ENCODE data around the gene PLN. TPM values are rescaled to one million over a fixed set of nuclear protein-coding genes. Genes with fewer than 3 reads are reported as not detected.

The PLN gene
- total RNA-seq, 1 donor from 2014 or later = not detected

GRCh38 chr6:118588626-118589025 is 40.5 kb downstream of the PLN start:
- Histone ChIP-seq H3K36me3 (ENCODE audit: control insufficient read depth, insufficient read depth, low read length) (no peaks in the 10 kb centered on the region), H3K4me3 (ENCODE audit: low read depth, low read length) (no peak overlapping the region), H3K27me3 (ENCODE audit: control insufficient read depth, insufficient read depth, low read length) (no peaks in the 10 kb centered on the region)
- no peak for DNase-seq (ENCODE audit: low read depth)
- TF ChIP-seq CTCF (IDR thresholded peaks at IDR 0.05; ENCODE audit: insufficient read depth, low read length, poor library complexity, severe bottlenecking) = no peak

GRCh38 chr6:118589186-118589585 is 41.1 kb downstream of the PLN start:
- TF ChIP-seq CTCF (IDR thresholded peaks at IDR 0.05; ENCODE audit: insufficient read depth, low read length, poor library complexity, severe bottlenecking) = no peak
- no peak for DNase-seq (ENCODE audit: low read depth)

GRCh38 chr6:118589649-118590365 is 41.7 kb downstream of the PLN start:
- DNase-seq (ENCODE audit: low read depth) = no peak
- Histone ChIP-seq H3K4me3 (ENCODE audit: low read depth, low read length) (no peak overlapping the region), H3K27me3 (ENCODE audit: control insufficient read depth, insufficient read depth, low read length) (no peaks in the 10 kb centered on the region), H3K36me3 (ENCODE audit: control insufficient read depth, insufficient read depth, low read length) (no peaks in the 10 kb centered on the region)
- no peak for TF ChIP-seq CTCF (IDR thresholded peaks at IDR 0.05; ENCODE audit: insufficient read depth, low read length, poor library complexity, severe bottlenecking)

More at GRCh38 chr6:118589186-118589585, 41.1 kb downstream of the PLN start:
- no peaks in the 10 kb centered on the region for H3K27me3 ChIP-seq (ENCODE audit: control insufficient read depth, insufficient read depth, low read length)
- no peak overlapping the region for H3K4me3 ChIP-seq (ENCODE audit: low read depth, low read length)
- H3K36me3 ChIP-seq (ENCODE audit: control insufficient read depth, insufficient read depth, low read length) = no peaks in the 10 kb centered on the region

- Histone ChIP-seq H3K27me3 (ENCODE audit: control insufficient read depth, insufficient read depth, low read length) (no peaks in the 10 kb centered on the region), H3K36me3 (ENCODE audit: control insufficient read depth, insufficient read depth, low read length) (no peaks in the 10 kb centered on the region), H3K4me3 (ENCODE audit: low read depth, low read length) (no peak overlapping the region)
- no peak for TF ChIP-seq CTCF (IDR thresholded peaks at IDR 0.05; ENCODE audit: insufficient read depth, low read length, poor library complexity, severe bottlenecking)
- DNase-seq (ENCODE audit: low read depth) = no peak
These were observed 43.8 kb downstream of the PLN start for GRCh38 chr6:118591897-118592296.

GRCh38 chr6:118594877-118595276 is 46.8 kb downstream of the PLN start:
- TF ChIP-seq CTCF (IDR thresholded peaks at IDR 0.05; ENCODE audit: insufficient read depth, low read length, poor library complexity, severe bottlenecking) = no peak
- Histone ChIP-seq H3K27me3 (ENCODE audit: control insufficient read depth, insufficient read depth, low read length) (no peaks in the 10 kb centered on the region), H3K4me3 (ENCODE audit: low read depth, low read length) (no peak overlapping the region), H3K36me3 (ENCODE audit: control insufficient read depth, insufficient read depth, low read length) (no peaks in the 10 kb centered on the region)
- DNase-seq (ENCODE audit: low read depth) = no peak

GRCh38 chr6:118596774-118597320 is 48.8 kb downstream of the PLN start:
- no peak for DNase-seq (ENCODE audit: low read depth)
- H3K27me3 ChIP-seq (ENCODE audit: control insufficient read depth, insufficient read depth, low read length) = no peaks in the 10 kb centered on the region
- TF ChIP-seq CTCF (IDR thresholded peaks at IDR 0.05; ENCODE audit: insufficient read depth, low read length, poor library complexity, severe bottlenecking) = no peak
- H3K4me3 ChIP-seq (ENCODE audit: low read depth, low read length) = no peak overlapping the region
- H3K36me3 ChIP-seq (ENCODE audit: control insufficient read depth, insufficient read depth, low read length) = no peaks in the 10 kb centered on the region

All from kidney epithelial cell (primary cell).